HG03135 (cell line): ENCODE results near the gene RCSD1.
A peak's percentile ranks its signal among the peaks of the same experiment; 100 is the strongest.

Experiments
- ATAC-seq: cut with Tn5 transposase; IDR thresholded peaks from one replicate; pipeline ENCODE4 v1.9.1; 2021; ENCODE audit warnings: mild to moderate bottlenecking, moderate library complexity; ENCODE audit not compliant: unreplicated experiment

Gene RCSD1

GRCh38 chr1:167640051-167640450, 10.0 kb downstream of the RCSD1 start:
- no peak for ATAC-seq

GRCh38 chr1:167641786-167642500, 11.9 kb downstream of the RCSD1 start:
- no peak for ATAC-seq

GRCh38 chr1:167642501-167642826, 12.4 kb downstream of the RCSD1 start:
- ATAC-seq, result no peak

GRCh38 chr1:167643441-167643840, 13.4 kb downstream of the RCSD1 start:
- ATAC-seq, result no peak

- no peak for ATAC-seq
Measured at GRCh38 chr1:167644551-167644950, 14.5 kb downstream of the RCSD1 start.

GRCh38 chr1:167645140-167645541, 15.1 kb downstream of the RCSD1 start:
- no peak for ATAC-seq

GRCh38 chr1:167645625-167646414, 15.8 kb downstream of the RCSD1 start:
- ATAC-seq, result no peak

- ATAC-seq, result no peak
Measured at GRCh38 chr1:167648252-167648849, 18.3 kb downstream of the RCSD1 start.

GRCh38 chr1:167648978-167649744, 19.1 kb downstream of the RCSD1 start:
- no peak for ATAC-seq

GRCh38 chr1:167650269-167651160, 20.5 kb downstream of the RCSD1 start:
- peak; percentile 70 for ATAC-seq

- ATAC-seq, result no peak
Measured at GRCh38 chr1:167651161-167651693, 21.2 kb downstream of the RCSD1 start.

GRCh38 chr1:167654975-167655575, 25.0 kb downstream of the RCSD1 start:
- no peak for ATAC-seq

- ATAC-seq, result no peak
Measured at GRCh38 chr1:167656657-167657056, 26.6 kb downstream of the RCSD1 start.

- ATAC-seq, result no peak
Measured at GRCh38 chr1:167658574-167659328, 28.7 kb downstream of the RCSD1 start.

GRCh38 chr1:167659450-167659849, 29.4 kb downstream of the RCSD1 start:
- ATAC-seq, result no peak

GRCh38 chr1:167659881-167660280, 29.8 kb downstream of the RCSD1 start:
- ATAC-seq, result no peak

GRCh38 chr1:167661527-167662426, 31.7 kb downstream of the RCSD1 start:
- ATAC-seq, result no peak
